Loucy (cell line): ENCODE measurements around the gene DDX60.

Experiments
- H2AFZ ChIP-seq: fragments of 200-600 bp; sonication (generic); 2 replicates; pipeline ENCODE4 v1.6.0; 2016; ENCODE audit warnings: antibody characterized with exemption, mild to moderate bottlenecking, low read length, moderate library complexity
- H3F3A ChIP-seq: fragments of 200-600 bp; 2 replicates; pipeline ENCODE4 v1.6.0; 2016; ENCODE audit warnings: antibody characterized with exemption, low read depth, mild to moderate bottlenecking
- H3K27me3 ChIP-seq: fragments of 200-600 bp; sonication (generic); 2 replicates; pipeline ENCODE4 v1.6.1; 2014; ENCODE audit warnings: low read length, mild to moderate bottlenecking; ENCODE audit not compliant: insufficient read depth, poor library complexity, severe bottlenecking
- H3K36me3 ChIP-seq: fragments of 200-600 bp; sonication (generic); 2 replicates; pipeline ENCODE4 v1.6.1; 2016; ENCODE audit warnings: low read length; ENCODE audit not compliant: insufficient read depth
- H3K4me1 ChIP-seq: fragments of 200-600 bp; sonication (generic); 2 replicates; pipeline ENCODE4 v1.5.1; 2014; ENCODE audit warnings: low read length, mild to moderate bottlenecking; ENCODE audit not compliant: insufficient read depth, poor library complexity, severe bottlenecking
- H3K4me2 ChIP-seq: fragments of 200-600 bp; sonication (generic); 2 replicates; pipeline ENCODE4 v1.6.0; 2014; ENCODE audit warnings: antibody characterized with exemption, low read length, low read depth, mild to moderate bottlenecking; ENCODE audit not compliant: poor library complexity, severe bottlenecking
- H3K4me3 ChIP-seq: fragments of 200-600 bp; sonication (generic); 2 replicates; pipeline ENCODE4 v1.5.1; 2014; ENCODE audit warnings: low read length, mild to moderate bottlenecking, mixed read lengths; ENCODE audit not compliant: poor library complexity, severe bottlenecking
- H3K79me2 ChIP-seq: fragments of 200-600 bp; sonication (generic); 2 replicates; pipeline ENCODE4 v1.6.1; 2014; ENCODE audit warnings: low read length; ENCODE audit not compliant: insufficient read depth
- H3K9ac ChIP-seq: fragments of 200-600 bp; sonication (generic); 2 replicates; pipeline ENCODE4 v1.6.0; 2014; ENCODE audit warnings: mild to moderate bottlenecking, low read depth, low read length, moderate library complexity; ENCODE audit not compliant: poor library complexity, severe bottlenecking
- H3K9me2 ChIP-seq: fragments of 200-600 bp; sonication (generic); replicated peaks from 2 replicates; pipeline ENCODE4 v1.6.1; 2016; ENCODE audit warnings: low read depth, low read length, mixed read lengths
- H3K9me3 ChIP-seq: fragments of 200-600 bp; sonication (generic); 2 replicates; pipeline ENCODE4 v1.6.1; 2014; ENCODE audit warnings: mild to moderate bottlenecking, antibody characterized with exemption, low read length, low read depth; ENCODE audit not compliant: insufficient read depth
- H4K20me1 ChIP-seq: fragments of 200-600 bp; sonication (generic); 2 replicates; pipeline ENCODE4 v1.6.0; 2014; ENCODE audit warnings: antibody characterized with exemption, low read length, mild to moderate bottlenecking; ENCODE audit not compliant: insufficient read depth, poor library complexity, severe bottlenecking
- EZH2phosphoT487 ChIP-seq: fragments of 200-600 bp; IDR thresholded peaks from 2 replicates; pipeline ENCODE4 v1.6.1; 2018; ENCODE audit warnings: antibody characterized with exemption, mild to moderate bottlenecking, moderate library complexity, borderline replicate concordance
- TF ChIP-seq, protein P1 (sequence below): fragments of 200-600 bp; sonication (generic); conservative IDR thresholded peaks from 2 replicates; pipeline ENCODE4 v1.5.1; 2014; ENCODE audit warnings: mild to moderate bottlenecking, antibody characterized with exemption, low read length

Gene DDX60

GRCh38 chr4:168263039-168263438, 55.5 kb downstream of the DDX60 start:
- no peaks in the 10 kb centered on the region for H3K36me3 ChIP-seq
- no peak for TF ChIP-seq EZH2phosphoT487
- TF ChIP-seq, protein P1, sequence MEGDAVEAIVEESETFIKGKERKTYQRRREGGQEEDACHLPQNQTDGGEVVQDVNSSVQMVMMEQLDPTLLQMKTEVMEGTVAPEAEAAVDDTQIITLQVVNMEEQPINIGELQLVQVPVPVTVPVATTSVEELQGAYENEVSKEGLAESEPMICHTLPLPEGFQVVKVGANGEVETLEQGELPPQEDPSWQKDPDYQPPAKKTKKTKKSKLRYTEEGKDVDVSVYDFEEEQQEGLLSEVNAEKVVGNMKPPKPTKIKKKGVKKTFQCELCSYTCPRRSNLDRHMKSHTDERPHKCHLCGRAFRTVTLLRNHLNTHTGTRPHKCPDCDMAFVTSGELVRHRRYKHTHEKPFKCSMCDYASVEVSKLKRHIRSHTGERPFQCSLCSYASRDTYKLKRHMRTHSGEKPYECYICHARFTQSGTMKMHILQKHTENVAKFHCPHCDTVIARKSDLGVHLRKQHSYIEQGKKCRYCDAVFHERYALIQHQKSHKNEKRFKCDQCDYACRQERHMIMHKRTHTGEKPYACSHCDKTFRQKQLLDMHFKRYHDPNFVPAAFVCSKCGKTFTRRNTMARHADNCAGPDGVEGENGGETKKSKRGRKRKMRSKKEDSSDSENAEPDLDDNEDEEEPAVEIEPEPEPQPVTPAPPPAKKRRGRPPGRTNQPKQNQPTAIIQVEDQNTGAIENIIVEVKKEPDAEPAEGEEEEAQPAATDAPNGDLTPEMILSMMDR: no peak
- no peak overlapping the region for H3K9ac ChIP-seq
- no peaks in the 10 kb centered on the region for H3K79me2 ChIP-seq
- no peaks in the 10 kb centered on the region for H3K9me2 ChIP-seq
- no peak overlapping the region for H3K4me2 ChIP-seq
- no peaks in the 10 kb centered on the region for H3F3A ChIP-seq
- no peaks in the 10 kb centered on the region for H3K9me3 ChIP-seq
- H3K4me1 ChIP-seq: no peaks in the 10 kb centered on the region
- no peak overlapping the region for H2AFZ ChIP-seq
- no peak overlapping the region for H3K4me3 ChIP-seq
- no peaks in the 10 kb centered on the region for H3K27me3 ChIP-seq
- H4K20me1 ChIP-seq: no peaks in the 10 kb centered on the region

GRCh38 chr4:168259096-168259495, 59.5 kb downstream of the DDX60 start:
- no peak for TF ChIP-seq EZH2phosphoT487
- TF ChIP-seq, protein P1: no peak
- Histone ChIP-seq H3K9ac (no peak overlapping the region), H3K36me3 (no peaks in the 10 kb centered on the region), H3K79me2 (no peaks in the 10 kb centered on the region), H3K9me3 (no peaks in the 10 kb centered on the region), H3K9me2 (no peaks in the 10 kb centered on the region), H3K27me3 (no peaks in the 10 kb centered on the region), H2AFZ (no peak overlapping the region), H3K4me1 (no peaks in the 10 kb centered on the region), H4K20me1 (no peaks in the 10 kb centered on the region), H3K4me3 (no peak overlapping the region), H3K4me2 (no peak overlapping the region), H3F3A (no peaks in the 10 kb centered on the region)

DNA sequence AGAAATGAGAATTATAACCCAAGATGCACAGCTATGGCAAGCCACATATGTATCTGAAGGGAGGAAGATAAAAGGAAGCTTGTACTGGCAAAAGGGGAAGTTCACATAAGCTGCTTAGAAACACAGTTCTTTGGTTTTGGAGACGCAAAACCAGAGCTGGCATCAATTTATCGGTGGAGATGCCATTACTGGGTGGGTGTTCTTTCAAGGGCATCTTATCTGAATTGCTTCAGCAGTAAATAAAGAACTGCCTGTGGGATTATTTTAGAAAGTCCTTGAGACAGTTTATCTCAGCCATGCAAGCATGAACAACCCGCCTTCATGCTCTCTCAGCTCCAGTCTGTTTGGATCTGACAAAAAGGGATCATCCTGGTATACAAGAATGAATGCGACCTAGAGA, 60.8 kb downstream of the DDX60 start:
- H2AFZ ChIP-seq: no peak overlapping the region
- no peaks in the 10 kb centered on the region for H3K79me2 ChIP-seq
- no peaks in the 10 kb centered on the region for H3K9me3 ChIP-seq
- H3K4me1 ChIP-seq: no peaks in the 10 kb centered on the region
- no peaks in the 10 kb centered on the region for H4K20me1 ChIP-seq
- H3K36me3 ChIP-seq: no peaks in the 10 kb centered on the region
- H3K9ac ChIP-seq: no peak overlapping the region
- H3K4me2 ChIP-seq: no peak overlapping the region
- no peaks in the 10 kb centered on the region for H3K27me3 ChIP-seq
- no peak for TF ChIP-seq EZH2phosphoT487
- TF ChIP-seq, protein P1: no peak
- H3F3A ChIP-seq: no peaks in the 10 kb centered on the region
- no peak overlapping the region for H3K4me3 ChIP-seq
- H3K9me2 ChIP-seq: no peaks in the 10 kb centered on the region
